ENCODE measurements around the gene ZNF573.
"Not testable (repeated sequence)": the region's sequence is repeated elsewhere in the genome, so short reads cannot be mapped to it uniquely, and the experiment has no call there.

Gene ZNF573

DNA sequence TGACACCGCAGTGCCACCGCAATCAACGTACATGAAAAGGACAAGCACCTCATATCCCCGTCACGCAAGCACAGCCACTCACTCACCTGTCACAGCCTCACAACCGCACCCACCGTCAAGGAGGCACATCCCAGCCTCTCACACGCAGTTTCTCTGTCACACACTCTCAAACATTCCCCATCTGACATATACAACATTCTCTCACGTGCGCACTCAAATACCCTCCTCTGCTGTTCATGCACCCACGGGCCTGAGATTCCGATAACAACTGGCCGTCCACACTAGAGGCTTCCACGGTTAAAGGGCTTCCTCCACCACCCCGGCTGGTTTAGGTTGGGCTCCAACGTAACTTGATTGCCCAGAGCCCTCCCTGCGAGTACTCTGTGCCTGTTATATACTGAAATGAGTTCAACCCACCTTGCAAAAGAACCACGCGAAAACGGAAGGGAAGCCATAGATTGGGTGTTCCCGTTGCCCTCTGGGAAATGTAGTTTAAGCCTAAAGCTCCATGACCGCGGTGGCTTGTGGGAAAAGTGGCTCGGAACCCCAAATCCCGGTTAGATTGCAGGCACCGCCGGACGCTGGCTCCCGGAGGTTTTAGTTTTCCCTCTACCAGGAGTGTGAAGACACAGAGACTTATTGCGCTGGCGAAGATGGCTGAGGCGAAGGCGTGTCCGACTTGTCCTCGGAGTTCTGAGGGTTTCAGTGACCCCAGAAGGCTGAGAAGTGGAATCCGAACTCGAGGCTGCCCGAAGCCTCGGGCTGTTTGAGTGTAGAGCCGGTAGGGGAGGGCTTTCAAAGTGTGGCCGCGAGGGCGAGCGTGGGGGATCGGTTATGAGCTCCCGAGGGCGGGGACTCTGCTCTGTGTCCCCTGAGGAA lies at the start of gene ZNF573:
TSS of gene ZNF573 (minus strand) at position 460 of the 879 bp plus-strand sequence. CDS start 5,857 bp downstream, outside the sequence.
- H3K4me3 ChIP-seq (ENCODE audit: control insufficient read depth, low read depth, low read length) = peak within 1 kb of the TSS; percentile 66
- TF ChIP-seq, protein P1, sequence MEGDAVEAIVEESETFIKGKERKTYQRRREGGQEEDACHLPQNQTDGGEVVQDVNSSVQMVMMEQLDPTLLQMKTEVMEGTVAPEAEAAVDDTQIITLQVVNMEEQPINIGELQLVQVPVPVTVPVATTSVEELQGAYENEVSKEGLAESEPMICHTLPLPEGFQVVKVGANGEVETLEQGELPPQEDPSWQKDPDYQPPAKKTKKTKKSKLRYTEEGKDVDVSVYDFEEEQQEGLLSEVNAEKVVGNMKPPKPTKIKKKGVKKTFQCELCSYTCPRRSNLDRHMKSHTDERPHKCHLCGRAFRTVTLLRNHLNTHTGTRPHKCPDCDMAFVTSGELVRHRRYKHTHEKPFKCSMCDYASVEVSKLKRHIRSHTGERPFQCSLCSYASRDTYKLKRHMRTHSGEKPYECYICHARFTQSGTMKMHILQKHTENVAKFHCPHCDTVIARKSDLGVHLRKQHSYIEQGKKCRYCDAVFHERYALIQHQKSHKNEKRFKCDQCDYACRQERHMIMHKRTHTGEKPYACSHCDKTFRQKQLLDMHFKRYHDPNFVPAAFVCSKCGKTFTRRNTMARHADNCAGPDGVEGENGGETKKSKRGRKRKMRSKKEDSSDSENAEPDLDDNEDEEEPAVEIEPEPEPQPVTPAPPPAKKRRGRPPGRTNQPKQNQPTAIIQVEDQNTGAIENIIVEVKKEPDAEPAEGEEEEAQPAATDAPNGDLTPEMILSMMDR (IDR thresholded peaks at IDR 0.05; ENCODE audit: control insufficient read depth, insufficient read depth, low read depth, low read length, missing control alignments) = peak; percentile 27
- peak; percentile 54 for DNase-seq (ENCODE audit: low read depth)

DNA sequence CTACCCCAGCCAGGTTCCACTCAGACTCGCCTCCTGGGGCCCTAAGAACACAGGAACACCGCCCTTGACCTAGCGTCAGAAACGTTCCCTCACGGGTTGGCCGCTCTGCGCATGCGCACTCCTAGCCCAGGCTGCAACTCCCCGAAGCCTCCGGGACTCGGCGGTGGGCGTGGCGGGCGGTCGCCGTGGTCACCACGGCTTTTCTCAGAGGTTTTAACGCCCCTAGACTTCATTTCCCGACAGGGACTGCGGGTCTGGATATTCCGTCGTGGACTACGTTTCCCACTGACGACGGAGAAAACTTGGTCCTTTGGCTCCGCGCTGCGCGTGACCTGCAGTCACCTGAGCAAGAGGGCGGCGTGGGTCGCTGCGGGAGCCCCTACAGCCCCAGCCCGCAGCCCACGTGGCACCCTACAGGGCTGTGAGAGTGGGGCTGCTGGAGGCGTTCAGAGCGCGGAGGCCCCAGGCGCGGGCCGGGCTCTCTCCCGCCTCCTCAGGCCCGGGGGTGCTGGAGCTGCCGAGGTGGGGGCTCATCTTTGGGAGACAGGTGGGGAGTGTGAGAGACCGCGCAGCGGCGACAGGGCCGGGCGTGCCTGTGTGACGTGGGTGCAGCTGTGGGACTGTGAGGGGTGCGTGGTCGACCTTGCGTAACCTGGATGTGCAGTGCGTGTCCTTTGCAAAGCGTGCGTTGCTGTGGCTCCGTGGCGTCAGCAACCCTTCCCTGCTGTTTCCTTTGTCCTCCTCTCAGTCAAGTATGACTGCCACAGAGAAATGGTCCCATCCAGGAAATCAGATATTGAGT lies 38.0 kb upstream of the ZNF573 start:
- TF ChIP-seq, protein P1 (IDR thresholded peaks at IDR 0.05; ENCODE audit: control insufficient read depth, insufficient read depth, low read depth, low read length, missing control alignments) = no peak
- DNase-seq (ENCODE audit: low read depth) = no peak
- H3K4me3 ChIP-seq (ENCODE audit: control insufficient read depth, low read depth, low read length) = peak overlapping the region; percentile 54

DNA sequence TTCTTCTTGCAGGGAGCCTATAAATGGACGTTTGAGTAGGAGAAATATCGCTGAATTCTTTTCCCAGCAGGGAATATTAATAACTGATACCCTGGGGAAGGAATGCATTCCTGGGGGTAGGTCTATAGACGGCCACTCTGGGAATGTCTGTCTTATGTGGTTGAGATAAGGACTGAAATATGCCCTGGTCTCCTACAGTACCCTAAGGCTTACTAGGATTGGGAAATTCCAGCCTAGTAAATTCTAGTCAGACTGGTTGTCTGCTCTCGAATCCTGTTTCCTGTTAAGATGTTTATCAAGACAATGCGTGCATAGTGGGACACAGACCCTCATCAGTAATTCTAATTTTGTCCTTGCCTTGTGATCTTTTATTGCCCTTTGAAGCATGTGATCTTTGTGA lies 36.2 kb upstream of the ZNF573 start:
- DNase-seq (ENCODE audit: low read depth); H3K4me3 ChIP-seq (ENCODE audit: control insufficient read depth, low read depth, low read length): not testable (repeated sequence)

DNA sequence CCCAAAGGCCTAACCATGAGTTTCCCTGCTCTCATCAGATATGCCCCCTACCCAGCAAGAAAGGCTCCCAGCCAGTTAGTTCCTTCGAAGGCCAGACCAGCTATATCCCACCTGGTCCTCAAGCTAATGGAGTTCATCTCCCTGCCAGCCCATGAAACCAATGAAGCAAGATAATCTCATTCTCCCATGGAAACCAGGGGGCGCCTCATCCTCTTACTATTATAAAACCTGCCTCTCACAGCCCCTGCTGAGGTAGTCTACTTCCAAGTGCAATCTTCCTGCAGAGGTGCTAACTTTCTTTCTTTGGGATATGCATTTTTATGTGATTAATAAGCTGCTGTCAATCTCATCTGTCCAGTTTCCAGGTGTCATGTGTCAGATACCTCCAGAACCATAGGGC lies 34.0 kb upstream of the ZNF573 start:
- DNase-seq (ENCODE audit: low read depth) = no peak
- TF ChIP-seq, protein P1 (IDR thresholded peaks at IDR 0.05; ENCODE audit: control insufficient read depth, insufficient read depth, low read depth, low read length, missing control alignments) = no peak
- no peak overlapping the region for H3K4me3 ChIP-seq (ENCODE audit: control insufficient read depth, low read depth, low read length)

DNA sequence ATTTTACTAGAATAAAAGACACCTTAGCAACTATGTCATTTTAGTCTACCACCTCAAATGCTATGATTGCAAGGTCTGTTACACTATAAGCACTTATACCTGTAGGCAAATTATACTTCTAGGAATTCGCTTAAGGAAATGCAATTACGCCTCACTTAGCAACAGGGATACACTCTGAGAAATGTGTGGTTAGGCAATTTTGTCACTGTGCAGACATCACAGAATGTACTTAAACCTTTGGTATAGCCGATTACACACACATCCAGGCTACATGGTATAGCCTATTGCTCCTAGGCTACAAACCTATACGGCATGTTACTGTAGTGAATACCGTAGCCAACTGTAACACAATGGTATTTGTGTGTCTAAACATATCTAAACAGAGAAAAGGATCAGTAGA lies 30.0 kb upstream of the ZNF573 start:
- DNase-seq (ENCODE audit: low read depth) = no peak
- TF ChIP-seq, protein P1 (IDR thresholded peaks at IDR 0.05; ENCODE audit: control insufficient read depth, insufficient read depth, low read depth, low read length, missing control alignments) = no peak
- no peak overlapping the region for H3K4me3 ChIP-seq (ENCODE audit: control insufficient read depth, low read depth, low read length)

DNA sequence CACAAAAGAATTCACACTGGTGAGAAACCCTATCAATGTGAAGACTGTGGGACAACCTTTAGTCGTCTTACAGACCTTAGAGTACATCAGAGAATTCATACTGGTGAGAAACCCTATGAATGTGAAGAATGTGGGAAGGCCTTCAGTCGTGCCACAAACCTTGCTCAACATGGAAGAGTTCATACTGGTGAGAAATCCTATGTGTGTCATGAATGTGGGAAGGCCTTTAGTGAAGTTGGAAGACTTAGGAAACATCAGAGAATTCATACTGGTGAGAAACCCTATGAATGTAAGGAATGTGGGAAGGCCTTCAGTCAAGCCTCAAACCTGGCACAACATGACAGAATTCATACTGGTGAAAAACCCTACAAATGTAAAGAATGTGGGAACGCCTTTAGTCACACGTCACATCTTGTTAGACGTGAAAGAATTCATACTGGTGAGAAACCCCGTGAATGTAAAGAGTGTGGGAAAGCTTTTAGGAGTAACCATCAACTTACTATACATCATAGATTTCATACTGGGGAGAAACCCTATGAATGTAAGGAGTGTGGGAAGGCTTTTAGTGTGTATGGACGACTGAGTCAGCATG lies 24.0 kb upstream of the ZNF573 start:
- DNase-seq (ENCODE audit: low read depth) = no peak
- TF ChIP-seq, protein P1 (IDR thresholded peaks at IDR 0.05; ENCODE audit: control insufficient read depth, insufficient read depth, low read depth, low read length, missing control alignments) = no peak
- H3K4me3 ChIP-seq (ENCODE audit: control insufficient read depth, low read depth, low read length) = no peak overlapping the region
